ENCODE data around the gene IFNLR1.
A peak's percentile ranks its signal among the peaks of the same experiment; 100 is the strongest.
"Not testable (repeated sequence)": the region's sequence is repeated elsewhere in the genome, so short reads cannot be mapped to it uniquely, and the experiment has no call there.

Gene IFNLR1

GRCh38 chr1:24186993-24187790 is at the start of gene IFNLR1:
IFNLR1 (minus strand) TSS chr1:24187289; CDS start chr1:24187248, 41 bp downstream.
- DNase-seq: peak; percentile 80

DNA sequence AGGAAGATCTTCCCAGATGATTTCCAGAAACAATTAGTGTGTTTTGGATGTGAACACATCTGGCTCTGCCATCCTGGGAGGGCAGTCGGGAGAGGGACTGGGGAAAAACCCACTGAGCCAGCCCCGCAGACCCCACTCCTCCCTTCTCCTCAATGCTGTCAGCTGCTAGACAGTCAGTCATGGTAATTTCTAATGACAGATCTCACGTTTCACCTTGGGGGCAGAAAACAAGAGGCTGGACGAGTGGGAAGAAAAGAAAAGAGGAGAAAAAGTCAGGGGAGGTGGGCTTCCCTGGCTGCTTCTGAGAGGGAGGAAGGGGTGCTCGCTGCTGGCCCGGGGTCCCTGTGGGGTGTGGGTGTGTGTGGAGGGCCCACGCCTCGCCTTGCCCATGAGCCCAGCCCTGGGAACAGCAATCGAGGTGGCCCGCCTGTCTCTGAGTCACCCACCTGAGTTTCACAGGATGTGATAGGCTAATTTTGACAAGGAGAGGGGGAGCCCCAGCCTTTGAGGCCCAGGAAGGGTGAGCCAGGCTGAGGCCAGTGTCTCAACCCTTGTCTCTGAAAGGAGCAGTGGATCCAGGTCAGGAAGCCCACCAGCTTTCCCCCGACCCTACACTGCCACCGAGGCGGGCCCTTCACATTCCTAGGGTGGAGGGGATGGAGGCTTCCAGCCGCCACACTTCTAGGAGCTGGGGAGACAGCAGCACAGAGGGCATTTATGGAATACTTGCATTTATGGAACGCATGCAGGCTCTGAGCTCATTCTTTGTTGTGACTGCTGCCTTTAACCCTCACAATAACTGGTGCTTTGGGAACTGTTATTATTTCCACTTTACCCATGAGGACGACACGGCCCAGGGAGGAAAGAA is 49.1 kb upstream of the IFNLR1 start:
- peak; percentile 54 for DNase-seq

- no peak for DNase-seq
Measured at GRCh38 chr1:24233684-24234600, 46.9 kb upstream of the IFNLR1 start.

DNA sequence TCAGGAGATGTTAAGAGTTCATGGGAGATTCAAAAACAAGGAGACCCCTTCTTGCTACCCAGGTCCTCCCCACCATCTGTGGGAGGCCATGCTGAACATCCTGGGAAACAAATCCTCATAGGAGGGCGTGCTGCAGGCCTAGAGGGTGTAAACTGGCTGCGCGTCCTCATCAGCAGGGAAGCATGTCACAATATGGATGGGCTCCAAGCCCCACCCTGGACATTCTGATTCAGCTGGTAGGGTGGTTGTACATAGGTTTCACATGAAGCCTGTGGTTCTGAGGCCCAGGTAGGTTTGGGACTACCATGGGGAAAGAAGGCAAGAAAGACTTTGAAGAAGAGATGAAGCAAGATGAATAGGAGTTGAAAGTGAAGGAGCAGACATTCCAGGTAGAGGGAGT is 44.6 kb upstream of the IFNLR1 start:
- no peak for DNase-seq

DNA sequence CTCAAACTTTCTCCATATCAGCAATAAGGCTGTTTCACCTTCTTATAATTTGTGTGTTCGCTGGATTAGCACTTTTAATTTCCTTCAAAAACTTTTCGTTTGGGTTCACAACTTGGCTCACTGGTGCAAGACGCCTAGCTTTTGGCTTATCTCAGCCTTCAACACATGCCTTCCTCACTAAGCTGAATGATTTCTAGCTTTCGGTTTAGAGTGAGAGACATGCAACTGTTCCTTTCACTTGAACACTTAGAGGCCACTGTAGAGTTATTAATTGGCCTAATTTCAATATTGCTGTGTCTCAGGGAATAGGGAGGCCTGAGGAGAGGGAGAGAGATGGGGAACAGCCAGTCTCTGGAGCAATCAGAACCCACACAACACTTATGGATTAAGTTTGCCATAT is 41.2 kb upstream of the IFNLR1 start:
- no peak for DNase-seq

DNA sequence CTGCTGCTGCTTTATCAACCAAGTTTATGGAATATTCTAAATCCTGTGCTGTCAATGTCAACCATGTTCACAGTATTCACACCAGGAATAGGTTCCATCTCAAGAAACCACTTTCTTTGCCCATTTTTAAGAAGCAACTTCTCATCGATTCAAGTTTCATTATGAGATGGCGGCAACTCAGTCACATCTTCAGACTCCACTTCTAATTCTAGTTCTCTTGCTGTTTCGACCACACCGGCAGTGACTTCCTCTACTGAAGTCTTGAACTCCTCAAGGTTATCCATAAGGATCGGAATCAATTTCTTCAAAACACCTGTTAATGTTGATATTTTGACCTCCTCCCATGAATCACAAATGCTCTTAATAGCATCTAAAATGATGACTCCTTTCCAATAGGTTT is 39.7 kb upstream of the IFNLR1 start:
- DNase-seq: no peak

- no peak for DNase-seq
Measured at GRCh38 chr1:24224761-24225160, 37.7 kb upstream of the IFNLR1 start.

GRCh38 chr1:24224086-24224485 is 37.0 kb upstream of the IFNLR1 start:
- no peak for DNase-seq

- DNase-seq: no peak
Measured at GRCh38 chr1:24222793-24223192, 35.7 kb upstream of the IFNLR1 start.

DNA sequence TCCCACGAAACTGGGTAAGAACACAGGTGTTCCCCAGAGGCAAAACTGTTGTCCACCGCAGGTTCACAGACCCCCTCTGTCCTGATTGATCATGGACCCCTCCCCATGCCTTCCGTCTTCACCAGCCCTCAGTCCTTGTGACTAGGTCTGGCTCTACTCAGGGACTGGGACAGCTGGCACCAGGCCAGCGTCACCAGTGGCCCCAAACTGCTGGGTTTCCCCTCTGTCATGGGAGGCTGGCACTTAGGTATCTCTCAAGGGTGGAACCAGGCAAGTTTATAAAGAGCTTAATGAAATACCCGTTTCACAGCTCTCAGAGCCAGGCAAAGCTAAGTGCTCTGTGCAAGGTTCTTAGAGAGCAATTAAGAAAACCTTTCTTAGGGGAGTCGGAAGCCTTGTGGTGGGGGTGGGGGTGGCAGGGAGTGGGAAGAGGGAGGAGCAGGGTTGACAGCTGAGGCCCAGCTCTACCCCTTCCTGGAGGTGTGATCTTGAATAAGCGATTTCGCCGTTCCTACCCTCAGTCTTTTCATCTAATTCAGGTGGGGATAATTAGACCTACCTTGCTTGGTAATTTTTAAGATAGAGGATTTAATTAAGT is 35.0 kb upstream of the IFNLR1 start:
- DNase-seq: no peak

GRCh38 chr1:24221246-24221645 is 34.2 kb upstream of the IFNLR1 start:
- no peak for DNase-seq

DNA sequence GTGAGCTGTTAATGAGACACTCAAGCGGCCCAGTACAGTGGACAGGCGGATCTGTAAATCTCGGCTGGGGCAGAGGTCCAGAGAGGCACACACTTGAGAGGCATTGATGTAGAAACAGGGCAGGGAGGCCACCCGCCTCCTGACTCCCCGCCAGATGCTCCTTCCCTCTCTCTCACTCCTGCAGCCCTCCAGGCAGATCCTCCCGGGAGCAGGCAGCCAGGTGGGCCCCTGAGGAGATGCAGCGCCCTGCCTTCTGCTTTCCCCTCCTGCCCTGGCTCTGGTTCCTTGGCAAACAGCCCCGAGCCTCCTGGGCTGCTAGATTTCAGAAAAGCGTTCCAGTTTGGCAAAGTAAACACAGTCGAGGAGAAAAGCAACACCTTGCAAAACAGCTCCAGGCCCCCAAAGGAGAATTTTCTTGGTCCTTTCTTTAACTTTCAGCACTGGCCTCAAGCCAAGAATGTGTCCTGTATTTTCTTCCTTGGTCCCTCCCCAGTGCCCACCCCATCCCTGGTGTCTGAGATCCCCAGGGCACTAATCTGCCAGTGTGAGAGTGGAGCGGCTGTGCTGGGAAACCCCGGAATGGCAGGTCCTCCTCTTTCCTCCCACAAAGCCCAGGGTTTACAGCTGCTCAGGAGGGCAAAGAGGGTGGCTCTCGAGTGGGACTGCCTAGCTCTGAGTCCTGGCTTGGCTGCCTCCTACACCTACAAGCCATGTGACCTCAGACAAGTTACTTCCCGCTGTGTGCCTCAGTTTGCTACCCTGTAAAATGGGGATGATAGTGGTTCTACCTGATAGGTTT is 29.4 kb upstream of the IFNLR1 start:
- no peak for DNase-seq

DNA sequence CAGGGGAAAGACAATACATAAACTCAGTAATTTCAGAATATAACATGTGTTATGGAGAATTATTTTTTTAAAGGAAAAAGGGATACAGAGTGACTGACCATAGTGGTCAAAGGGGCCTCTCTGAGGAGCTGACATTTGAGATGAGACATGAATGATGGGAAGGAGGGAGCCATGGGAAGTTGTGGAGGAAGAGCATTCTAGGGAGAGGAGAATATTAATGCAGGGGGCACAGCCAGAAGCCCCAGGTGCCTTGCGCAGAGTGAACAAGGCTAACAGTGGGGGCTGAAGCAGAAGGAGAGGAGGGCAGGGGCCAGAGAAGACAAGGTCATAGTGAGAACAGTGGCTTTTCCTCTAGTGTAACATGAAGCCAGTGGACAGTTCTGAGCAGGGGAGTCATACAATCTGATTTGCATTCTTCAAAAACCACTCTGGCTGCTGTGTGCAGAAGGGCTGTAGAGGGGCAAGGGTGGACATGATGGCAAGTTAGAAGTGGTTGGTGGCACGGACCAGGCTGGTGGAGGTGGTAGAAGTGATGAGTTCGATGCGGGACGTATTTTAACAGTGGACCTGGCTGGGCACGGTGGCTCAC is 28.2 kb upstream of the IFNLR1 start:
- no peak for DNase-seq

DNA sequence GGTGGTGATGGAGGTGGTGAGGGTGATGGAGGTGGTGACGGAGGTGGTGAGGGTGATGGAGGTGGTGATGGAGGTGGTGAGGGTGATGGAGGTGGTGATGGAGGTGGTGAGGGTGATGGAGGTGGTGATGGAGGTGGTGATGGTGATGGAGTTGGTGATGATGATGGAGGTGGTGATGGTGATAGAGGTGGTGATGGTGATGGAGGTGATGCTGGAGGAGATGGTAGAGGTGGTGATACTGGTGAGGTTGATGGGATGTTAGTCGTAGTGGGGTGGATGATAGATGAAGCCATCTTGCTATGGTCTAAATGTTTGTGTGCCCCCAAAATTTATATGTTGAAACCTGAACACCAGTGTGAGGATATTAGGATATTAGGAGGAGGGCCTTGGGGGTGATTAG is 25.3 kb upstream of the IFNLR1 start:
- no peak for DNase-seq

DNA sequence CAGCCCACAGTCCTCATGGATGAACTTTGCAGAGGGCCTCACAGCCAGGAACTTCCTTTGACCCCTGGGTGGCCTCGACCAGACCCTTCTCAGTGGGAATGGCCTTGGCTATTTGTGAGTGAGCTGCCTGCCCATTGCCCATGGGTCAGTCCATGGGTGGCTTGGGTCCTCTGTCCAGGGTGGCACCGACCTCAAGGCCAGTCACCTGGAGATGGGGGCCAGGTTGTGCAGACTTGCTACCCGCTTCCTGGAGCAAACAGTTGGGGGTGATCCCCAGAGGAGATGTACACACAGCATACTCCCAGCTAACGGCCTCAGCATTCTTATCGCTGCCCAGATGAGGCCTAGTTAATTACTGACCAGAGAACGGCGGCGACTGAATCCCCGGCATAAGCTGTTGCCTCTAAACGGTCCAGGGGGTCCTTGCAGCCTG is 23.1 kb upstream of the IFNLR1 start:
- DNase-seq: no peak

DNA sequence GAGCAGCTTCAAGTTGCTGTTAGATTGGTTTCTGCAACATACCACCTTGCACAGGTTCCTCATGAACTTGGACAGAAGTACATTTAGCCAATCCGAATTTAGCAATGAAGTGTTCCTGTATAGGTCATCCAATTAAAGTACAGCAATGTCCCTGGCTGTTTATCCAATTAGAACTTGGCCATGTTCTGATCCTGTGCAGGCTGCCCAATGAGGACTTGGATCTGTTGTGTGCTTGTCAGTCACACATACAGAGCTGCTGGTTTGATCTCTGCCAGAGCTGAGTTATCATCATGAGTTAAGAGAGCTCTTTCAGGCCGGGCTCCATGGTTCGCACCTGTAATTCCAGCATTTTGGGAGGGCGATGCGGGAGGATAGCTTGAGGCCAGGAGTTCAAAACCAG is 22.0 kb upstream of the IFNLR1 start:
- DNase-seq: no peak

DNA sequence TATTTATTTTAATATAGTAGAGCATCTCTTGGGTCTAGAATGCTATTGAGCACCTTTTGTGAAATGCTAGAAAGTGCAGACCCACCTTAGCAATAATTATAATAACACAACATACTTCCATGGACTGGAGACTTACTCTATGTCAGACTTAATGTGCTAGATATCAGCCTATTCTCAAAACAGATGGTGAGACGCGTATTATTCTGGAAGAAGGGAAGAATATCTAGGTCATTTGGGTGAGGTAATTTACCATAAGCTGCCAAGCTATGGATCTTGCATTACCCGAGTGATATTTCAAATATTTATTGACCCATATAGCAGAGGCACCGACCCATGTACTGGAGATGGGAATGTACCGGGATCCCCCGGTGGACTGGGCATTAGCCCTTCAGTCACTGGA is 20.6 kb upstream of the IFNLR1 start:
- no peak for DNase-seq

GRCh38 chr1:24207395-24207687 is 20.3 kb upstream of the IFNLR1 start:
- DNase-seq: not testable (repeated sequence)

- no peak for DNase-seq
Measured at GRCh38 chr1:24206516-24207394, 19.7 kb upstream of the IFNLR1 start.

- no peak for DNase-seq
Measured at GRCh38 chr1:24206083-24206464, 19.0 kb upstream of the IFNLR1 start.

All from stimulated activated CD4-positive, alpha-beta T cell treated with anti-CD3 and anti-CD28 coated beads, Interleukin-4, amount 100 ng/mL, for 24 hours (primary cell).